Fibroblast of pulmonary artery (primary cell): ENCODE results near the gene KCNF1.

ENCODE experiments used
- DNase-seq: peaks from one replicate; pipeline ENCODE4 v3.0.0-alpha.2; 2010; ENCODE audit warnings: low read depth
- H3K4me3 ChIP-seq: replicated peaks from 2 replicates; pipeline ENCODE4 v1.5.1; 2011; ENCODE audit warnings: low read depth, mild to moderate bottlenecking, control low read depth, low read length, moderate library complexity
- TF ChIP-seq, protein P1 (sequence below): IDR thresholded peaks from 2 replicates; pipeline ENCODE4 v1.5.1; 2011; ENCODE audit warnings: mild to moderate bottlenecking, control low read depth, low read length, inconsistent platforms; ENCODE audit errors: missing control alignments

Gene KCNF1

DNA sequence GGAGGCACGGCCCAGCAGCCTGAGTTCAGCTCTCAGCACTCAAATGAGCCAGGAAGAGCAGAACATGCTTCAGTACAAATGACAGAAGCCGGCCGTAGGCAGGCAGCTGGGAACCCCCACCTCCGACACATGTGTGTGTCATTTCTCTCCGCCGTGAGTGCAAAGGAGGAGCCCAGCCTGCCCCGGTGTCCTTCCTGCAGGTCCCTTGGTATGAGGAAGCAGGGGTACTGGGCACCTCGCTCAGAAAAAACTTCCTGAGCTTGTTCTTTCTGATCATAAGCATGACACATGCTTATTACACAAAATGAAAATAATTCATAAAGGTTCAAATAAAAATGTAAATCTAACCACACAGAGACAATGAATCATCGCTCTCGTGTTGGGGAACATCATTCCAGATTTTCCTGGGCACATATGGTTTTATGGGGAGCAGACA, 35.3 kb downstream of the KCNF1 start:
- H3K4me3 ChIP-seq, result no peak overlapping the region
- peak; percentile 14 for DNase-seq
- TF ChIP-seq, protein P1, sequence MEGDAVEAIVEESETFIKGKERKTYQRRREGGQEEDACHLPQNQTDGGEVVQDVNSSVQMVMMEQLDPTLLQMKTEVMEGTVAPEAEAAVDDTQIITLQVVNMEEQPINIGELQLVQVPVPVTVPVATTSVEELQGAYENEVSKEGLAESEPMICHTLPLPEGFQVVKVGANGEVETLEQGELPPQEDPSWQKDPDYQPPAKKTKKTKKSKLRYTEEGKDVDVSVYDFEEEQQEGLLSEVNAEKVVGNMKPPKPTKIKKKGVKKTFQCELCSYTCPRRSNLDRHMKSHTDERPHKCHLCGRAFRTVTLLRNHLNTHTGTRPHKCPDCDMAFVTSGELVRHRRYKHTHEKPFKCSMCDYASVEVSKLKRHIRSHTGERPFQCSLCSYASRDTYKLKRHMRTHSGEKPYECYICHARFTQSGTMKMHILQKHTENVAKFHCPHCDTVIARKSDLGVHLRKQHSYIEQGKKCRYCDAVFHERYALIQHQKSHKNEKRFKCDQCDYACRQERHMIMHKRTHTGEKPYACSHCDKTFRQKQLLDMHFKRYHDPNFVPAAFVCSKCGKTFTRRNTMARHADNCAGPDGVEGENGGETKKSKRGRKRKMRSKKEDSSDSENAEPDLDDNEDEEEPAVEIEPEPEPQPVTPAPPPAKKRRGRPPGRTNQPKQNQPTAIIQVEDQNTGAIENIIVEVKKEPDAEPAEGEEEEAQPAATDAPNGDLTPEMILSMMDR, result no peak

GRCh38 chr2:10947446-10948187, 35.9 kb downstream of the KCNF1 start:
- TF ChIP-seq, protein P1, result no peak
- no peak for DNase-seq
- H3K4me3 ChIP-seq, result no peak overlapping the region

DNA sequence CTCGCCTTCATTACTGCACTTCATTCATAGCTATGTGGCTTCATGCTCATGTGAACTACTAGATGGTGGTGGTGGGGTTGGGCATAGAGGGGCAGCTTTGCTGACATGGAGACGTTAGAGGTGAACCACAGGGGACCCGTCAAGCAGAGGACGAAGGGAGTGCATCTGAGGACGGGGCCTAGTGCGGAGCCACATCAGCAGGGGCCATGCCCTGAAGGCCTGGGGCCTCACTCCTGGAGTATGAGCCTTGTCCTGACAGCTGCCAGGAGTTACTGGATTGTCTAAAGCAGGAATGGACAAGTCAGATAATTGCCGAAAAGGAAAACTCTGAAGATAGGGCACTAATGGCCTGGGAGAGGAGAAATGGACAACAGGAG, 36.4 kb downstream of the KCNF1 start:
- H3K4me3 ChIP-seq, result no peak overlapping the region
- DNase-seq, result no peak
- TF ChIP-seq, protein P1, result no peak

DNA sequence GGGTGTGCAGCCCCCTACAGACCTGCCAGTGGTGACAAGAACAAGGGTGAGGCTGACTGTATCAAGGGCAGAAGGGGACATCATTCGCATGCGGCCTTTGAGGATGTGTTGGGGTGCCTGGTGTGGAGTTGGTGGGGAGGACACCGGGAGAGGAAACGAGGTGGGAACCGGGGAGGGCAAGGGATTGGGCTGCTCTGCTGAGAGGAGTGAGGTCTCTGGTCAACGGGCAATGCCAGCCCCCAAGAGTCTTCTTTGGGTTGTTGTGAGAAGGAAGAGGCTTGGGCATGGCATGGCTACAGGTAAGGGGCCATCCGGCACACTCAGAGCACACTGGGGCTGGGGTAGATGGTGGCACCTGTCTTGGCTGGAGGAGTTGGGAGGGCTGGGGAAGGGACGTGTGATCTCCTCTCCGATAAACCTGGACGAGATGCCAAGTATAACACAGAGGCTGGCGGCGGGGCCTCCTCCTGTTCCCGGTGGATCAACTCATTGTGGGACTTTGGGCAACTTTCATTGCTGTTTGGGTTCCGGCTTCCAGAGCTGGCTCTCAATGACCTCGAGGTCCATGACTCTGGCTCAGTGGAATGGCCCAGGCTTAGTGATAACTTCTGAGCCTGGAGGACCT, 37.0 kb downstream of the KCNF1 start:
- TF ChIP-seq, protein P1, result no peak
- DNase-seq, result no peak
- H3K4me3 ChIP-seq, result no peak overlapping the region

DNA sequence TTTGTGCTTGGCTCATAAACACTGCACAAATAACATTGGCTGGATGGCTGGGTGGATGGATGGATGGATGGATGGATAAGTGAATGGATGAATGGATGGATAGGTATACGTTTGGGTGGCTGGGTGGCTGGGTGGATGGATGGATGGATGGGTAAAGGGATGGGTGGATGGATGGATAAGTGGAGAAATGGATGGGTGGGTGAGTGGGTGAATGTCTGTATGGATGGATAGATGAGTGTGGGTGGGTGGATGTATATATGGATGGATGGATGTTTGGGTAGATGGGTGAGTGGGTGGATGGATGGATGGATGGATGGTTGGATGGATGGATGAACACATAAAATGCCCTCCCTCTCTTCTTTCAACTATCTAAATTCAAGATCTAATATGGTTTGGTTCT, 38.1 kb downstream of the KCNF1 start:
- H3K4me3 ChIP-seq, result no peak overlapping the region
- TF ChIP-seq, protein P1, result no peak
- no peak for DNase-seq

- no peak for DNase-seq
- TF ChIP-seq, protein P1, result no peak
- no peak overlapping the region for H3K4me3 ChIP-seq
Observed at GRCh38 chr2:10951558-10952414, 40.1 kb downstream of the KCNF1 start.
